ENCODE measurements around the gene THRB.

Gene THRB

DNA sequence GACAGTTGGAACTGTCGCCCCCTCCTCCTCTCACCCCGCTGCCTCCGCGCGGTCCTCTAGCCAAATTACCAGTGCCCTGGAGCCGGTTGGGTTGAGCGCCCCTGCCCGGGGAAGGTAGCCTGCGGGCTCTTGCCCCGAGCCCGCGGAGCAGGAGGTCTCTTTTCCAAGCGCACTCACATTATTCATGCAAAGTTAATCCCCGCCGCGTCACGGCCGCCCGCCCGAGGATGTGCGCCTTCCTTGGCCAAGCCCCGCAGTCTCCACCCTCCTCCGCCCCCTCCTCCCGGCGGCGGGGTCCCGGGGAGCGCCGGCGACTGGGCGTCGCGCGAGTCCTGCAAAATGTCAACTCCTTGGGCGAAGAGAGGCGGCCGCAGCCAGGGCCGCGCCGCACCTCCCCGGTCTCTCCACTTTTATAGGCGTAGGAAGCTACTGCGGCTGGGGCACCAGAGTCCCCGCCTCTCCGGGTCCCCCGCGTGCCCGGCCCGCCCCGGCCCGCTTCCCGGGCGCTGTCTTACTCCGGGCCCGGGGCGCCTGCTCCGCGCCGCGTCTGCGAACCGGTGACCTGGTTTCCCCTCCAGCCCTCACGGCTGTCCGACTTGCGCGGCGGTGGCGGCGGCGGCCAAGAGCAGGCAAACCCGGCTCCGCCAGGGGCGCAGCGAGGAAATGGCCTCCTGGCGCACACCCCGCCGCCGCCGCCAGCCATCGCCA is at the start of gene THRB:
THRB (minus strand) TSS at position 233 of the 708 bp plus-strand sequence.
- DNase-seq, result no peak

DNA sequence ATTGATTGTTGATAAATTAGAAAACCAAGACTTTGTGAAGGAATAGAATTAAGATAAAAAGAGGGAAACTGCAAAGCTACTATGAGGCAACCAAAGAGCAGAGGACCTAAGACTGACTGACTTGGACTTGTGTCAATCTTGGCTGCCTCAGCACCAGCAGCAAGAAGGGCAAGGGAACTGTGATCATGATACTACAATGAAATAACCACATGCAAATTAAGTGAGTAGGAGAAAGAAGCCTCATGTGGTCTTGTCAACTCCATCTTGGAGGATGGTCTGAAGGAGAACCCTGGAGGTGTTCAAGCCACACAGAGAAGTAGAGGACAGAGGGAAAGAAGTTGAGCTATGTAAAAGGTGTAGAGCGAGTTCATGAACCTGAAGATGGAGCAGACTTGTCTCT is 47.3 kb upstream of the THRB start:
- no peak for DNase-seq

- no peak for DNase-seq
Observed at GRCh38 chr3:24540821-24541220, 46.2 kb upstream of the THRB start.

- no peak for DNase-seq
Observed at GRCh38 chr3:24539699-24540098, 45.0 kb upstream of the THRB start.

DNA sequence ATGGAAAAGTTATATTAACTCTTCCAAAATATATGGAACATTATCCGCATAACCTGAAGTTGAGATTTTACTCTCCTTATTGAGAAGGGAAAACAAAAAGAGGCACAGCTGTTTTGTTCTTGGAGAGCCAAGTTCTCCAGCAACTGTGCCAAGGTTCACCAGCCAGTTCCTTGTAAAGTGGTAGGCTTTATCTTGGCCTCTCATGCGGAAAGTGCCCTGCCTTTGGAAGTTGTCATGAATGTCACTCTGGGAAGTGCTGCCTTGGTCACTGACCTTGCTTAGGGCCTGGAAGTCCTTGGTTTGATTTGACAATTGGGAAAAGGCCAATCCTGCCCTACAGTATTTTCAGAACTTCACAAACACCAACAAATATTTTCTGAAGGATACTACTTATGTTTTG is 44.2 kb upstream of the THRB start:
- DNase-seq, result no peak

DNA sequence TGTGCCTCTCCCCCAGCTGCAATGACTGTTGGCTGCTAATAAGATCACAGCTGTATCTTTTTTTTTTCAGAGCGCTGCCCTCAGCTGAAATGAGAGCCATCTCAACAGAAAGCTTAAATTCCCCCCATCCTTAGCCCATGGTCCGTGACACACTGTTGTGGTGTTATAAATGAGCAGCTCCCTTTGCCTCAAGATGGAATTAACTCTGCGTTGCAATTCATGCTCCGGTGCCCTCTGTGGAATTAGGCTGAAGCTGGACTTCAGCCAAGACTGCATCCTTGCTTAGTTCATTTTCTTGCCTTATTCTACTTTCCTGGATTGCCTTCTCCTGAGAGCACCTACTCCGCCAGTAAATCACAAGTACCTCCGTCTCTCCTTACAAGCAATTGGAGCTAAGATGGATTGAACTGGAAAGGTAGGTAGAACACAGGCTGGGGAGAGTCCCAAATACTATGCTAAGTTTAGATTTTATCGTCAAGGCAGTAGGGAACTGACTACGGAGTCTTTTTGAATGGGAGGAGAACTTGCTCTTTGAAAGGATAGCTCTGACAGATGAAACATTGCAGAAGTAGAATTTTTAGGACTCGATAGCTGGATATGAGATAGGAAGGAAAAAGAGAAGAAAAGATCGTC is 39.0 kb upstream of the THRB start:
- no peak for DNase-seq

GRCh38 chr3:24530471-24530870 is 35.8 kb upstream of the THRB start:
- no peak for DNase-seq

GRCh38 chr3:24529210-24529609 is 34.6 kb upstream of the THRB start:
- no peak for DNase-seq

DNA sequence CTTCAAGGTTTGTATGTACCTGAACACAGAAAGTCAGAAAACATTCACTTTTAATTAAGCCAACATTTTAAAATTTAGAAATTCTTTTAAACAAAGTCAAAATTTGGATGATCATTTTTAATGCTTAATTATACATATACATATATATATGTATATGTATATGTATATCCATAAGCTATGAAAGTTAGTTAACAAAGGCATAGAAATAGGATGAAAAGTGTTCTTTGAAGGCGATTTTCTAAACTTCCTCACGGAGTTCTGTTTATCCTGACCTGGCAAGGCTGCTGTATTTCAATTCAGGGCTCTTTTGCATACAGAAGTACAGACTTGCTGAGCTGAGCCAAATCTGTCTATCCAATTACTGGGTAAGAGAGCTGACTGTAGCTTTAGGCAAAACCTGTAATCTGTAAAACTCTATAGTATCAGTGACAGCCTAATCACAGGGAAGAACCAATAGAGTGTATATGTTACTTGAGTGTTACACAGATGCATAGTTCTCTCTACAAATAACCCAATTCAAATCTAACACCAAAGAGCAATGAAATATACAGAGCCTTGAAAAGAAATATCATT is 32.1 kb upstream of the THRB start:
- DNase-seq, result no peak

DNA sequence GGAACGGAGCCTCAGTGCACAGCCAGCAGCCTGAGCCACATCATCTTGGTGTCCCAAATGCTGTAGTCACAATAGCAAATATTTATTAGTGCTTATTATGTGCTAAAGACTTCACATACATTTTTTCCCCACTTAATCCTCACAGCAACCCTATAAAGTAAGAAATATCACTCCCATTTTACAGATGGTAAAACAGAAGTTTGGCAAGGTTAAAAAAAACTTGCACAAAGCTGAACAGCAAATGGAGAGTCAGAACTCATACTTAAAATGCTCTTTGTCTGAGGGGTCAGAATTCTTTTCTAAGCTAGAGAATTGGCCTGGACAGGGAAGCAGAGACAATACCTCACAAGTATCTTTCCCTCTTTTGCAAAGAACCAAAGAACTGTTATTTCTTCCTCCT is 30.9 kb upstream of the THRB start:
- no peak for DNase-seq

- DNase-seq, result no peak
Observed at GRCh38 chr3:24525022-24525421, 30.4 kb upstream of the THRB start.

- DNase-seq, result no peak
Observed at GRCh38 chr3:24523988-24524727, 29.5 kb upstream of the THRB start.

- DNase-seq, result no peak
Observed at GRCh38 chr3:24523215-24523614, 28.6 kb upstream of the THRB start.

GRCh38 chr3:24522146-24522579 is 27.5 kb upstream of the THRB start:
- no peak for DNase-seq

DNA sequence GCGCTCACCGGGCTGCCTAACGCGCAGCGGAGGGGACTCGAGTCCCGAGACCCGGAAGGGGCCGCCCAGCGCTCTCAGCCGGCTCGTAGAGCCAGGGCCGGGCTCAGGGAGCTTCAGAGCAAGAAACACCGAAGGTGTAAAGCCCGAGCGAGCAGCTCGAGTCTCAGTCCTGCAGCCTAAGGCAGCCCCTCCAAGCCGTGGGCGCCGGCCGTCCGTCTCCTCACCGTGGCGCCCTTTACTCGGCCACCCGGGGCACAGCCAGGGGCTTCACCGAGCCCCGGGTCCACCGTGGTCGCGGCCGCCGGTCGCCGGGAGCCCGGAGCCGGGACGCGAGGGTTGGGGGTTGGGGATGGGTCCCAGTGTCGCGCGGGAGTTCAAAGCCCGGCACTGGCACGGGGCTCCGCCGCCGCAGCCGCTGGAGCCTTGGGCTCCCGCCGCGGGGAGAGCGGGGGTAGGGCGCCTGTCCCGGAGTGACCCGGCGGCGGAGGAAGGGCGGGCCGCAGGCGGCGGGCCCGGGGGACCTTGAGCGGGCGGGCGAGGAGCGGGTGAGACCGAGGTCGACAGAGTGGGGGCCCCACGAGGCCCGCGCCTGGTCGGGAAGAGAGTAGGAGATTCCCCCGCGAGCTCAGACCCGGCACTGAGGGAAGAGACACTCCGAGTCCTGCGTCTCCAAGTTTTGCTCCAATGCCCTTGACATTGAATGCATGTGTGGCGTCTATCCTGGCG is 26.9 kb upstream of the THRB start:
- no peak for DNase-seq

DNA sequence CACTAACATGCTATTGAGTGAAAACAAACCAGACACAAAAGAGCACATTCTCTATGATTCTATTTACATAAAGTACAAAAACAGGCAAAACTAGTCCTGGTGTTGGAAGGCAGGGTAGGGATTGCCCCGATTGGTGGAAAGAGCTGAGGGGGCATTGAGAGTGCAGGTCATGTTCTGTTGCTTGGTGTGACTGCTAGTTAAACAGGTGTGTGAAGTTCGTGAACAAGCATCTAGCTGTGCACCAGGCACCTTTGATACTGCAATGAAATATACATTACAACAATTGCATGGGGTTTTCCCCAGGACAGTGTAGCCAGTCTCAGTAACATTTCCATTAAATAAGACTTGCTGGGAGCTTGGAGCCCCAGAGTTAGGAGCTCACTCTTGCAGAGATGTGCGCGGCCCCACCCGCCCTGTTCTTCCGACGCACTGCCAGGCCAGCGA is 26.3 kb upstream of the THRB start:
- DNase-seq, result no peak

DNA sequence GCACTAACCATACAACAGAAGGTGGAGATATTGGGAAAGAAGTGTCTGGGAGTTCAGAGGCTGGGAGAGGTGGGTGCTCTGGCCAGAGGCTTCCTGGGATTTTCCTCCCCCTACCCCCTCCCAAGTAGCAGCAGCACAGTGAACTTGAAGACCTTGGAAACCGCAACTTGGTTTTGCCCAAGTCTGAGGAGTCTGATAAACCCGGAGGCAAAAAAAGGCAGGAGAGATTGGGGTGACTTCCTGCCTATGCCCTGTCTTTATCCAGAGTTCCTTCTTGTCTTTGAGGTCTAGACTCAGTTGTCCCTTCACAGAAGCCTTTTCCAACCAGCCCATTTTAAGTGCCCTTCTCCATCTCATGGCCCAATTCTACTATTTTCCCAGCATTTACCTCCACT is 25.4 kb upstream of the THRB start:
- no peak for DNase-seq

- no peak for DNase-seq
Observed at GRCh38 chr3:24519368-24520100, 24.9 kb upstream of the THRB start.

GRCh38 chr3:24518990-24519367 is 24.3 kb upstream of the THRB start:
- DNase-seq, result no peak

- no peak for DNase-seq
Observed at GRCh38 chr3:24514119-24514518, 19.5 kb upstream of the THRB start.

DNA sequence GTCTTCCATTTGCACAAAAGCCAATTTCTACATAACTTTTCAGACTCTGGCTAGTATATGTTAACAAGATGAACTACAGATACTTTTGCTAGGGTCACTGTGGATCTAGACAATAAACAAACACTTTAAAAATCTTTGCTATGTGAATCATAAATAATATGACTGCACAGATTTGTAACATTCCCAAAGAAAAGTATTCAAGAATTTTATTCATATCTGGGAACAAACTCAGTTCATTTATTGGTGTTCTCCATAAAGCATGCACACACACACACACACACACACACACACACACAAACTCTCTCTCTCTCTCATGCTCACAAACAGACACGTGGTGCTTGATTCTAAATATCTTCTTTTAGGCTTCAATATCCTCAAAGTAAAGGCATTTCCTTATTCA is 18.8 kb upstream of the THRB start:
- no peak for DNase-seq

DNA sequence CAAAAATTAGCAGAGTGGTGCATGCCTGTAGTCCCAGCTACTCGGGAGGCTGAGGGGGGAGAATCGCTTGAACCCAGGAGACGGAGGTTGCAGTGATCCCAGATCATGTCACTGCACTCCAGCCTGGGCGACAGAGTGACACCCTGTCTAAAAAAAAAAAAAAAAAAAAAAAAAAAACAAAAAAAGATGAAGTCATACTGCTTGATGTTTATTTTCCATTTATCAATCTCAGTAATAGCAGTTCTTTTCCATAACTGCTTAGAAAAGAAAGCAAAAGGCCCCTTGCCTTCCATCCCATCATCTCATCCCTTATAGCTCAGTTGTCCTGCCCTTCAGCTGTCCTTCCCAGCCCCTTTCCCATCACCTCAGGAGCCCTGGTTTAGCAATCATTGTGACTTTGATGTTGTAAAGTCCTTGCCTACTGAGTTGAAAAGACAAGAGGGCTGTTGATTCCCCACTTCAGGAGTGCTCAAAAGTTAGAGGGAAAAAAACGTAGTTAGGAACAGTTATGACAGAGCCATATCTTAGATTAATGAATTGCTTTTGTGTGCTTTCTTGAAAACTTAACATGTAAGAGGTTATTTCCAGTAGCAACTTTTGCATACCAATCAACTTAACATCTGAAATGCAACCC is 18.0 kb upstream of the THRB start:
- no peak for DNase-seq

Measured in CD4-positive, alpha-beta T cell treated with Interleukin-6 for 4 hours (primary cell).